HG02970 (cell line): ENCODE data around the gene SLC38A1.
"Not testable (repeated sequence)": the region's sequence is repeated elsewhere in the genome, so short reads cannot be mapped to it uniquely, and the experiment has no call there.

ENCODE experiments used
- ATAC-seq: cut with Tn5 transposase; IDR thresholded peaks from one replicate; pipeline ENCODE4 v1.9.1; 2021; ENCODE audit warnings: mild to moderate bottlenecking, moderate library complexity, moderate number of reproducible peaks; ENCODE audit not compliant: unreplicated experiment, low FRiP score

SLC38A1 gene

GRCh38 chr12:46177025-46177424 lies 91.8 kb downstream of the SLC38A1 start:
- ATAC-seq, result no peak

- no peak for ATAC-seq
Observed at GRCh38 chr12:46174919-46175318, 93.9 kb downstream of the SLC38A1 start.

GRCh38 chr12:46174061-46174662 lies 94.7 kb downstream of the SLC38A1 start:
- ATAC-seq, result no peak

- no peak for ATAC-seq
Observed at GRCh38 chr12:46168426-46168825, 100.4 kb downstream of the SLC38A1 start.

GRCh38 chr12:46167412-46167811 lies 101.4 kb downstream of the SLC38A1 start:
- ATAC-seq, result no peak

- no peak for ATAC-seq
Observed at GRCh38 chr12:46165191-46165590, 103.7 kb downstream of the SLC38A1 start.

- no peak for ATAC-seq
Observed at GRCh38 chr12:46164186-46164761, 104.6 kb downstream of the SLC38A1 start.

- not testable (repeated sequence) for ATAC-seq
Observed at GRCh38 chr12:46162549-46163076, 106.2 kb downstream of the SLC38A1 start.

- no peak for ATAC-seq
Observed at GRCh38 chr12:46160981-46161690, 107.7 kb downstream of the SLC38A1 start.

GRCh38 chr12:46160101-46160980 lies 108.5 kb downstream of the SLC38A1 start:
- ATAC-seq, result no peak

- no peak for ATAC-seq
Observed at GRCh38 chr12:46159309-46159901, 109.4 kb downstream of the SLC38A1 start.

- no peak for ATAC-seq
Observed at GRCh38 chr12:46158501-46158900, 110.3 kb downstream of the SLC38A1 start.

GRCh38 chr12:46154221-46154985 lies 114.4 kb downstream of the SLC38A1 start:
- ATAC-seq, result no peak

- ATAC-seq, result no peak
Observed at GRCh38 chr12:46153268-46153872, 115.5 kb downstream of the SLC38A1 start.

- no peak for ATAC-seq
Observed at GRCh38 chr12:46152456-46152855, 116.4 kb downstream of the SLC38A1 start.

- ATAC-seq, result no peak
Observed at GRCh38 chr12:46150735-46151134, 118.1 kb downstream of the SLC38A1 start.

GRCh38 chr12:46149905-46150304 lies 118.9 kb downstream of the SLC38A1 start:
- ATAC-seq, result no peak

GRCh38 chr12:46149079-46149464 lies 119.8 kb downstream of the SLC38A1 start:
- no peak for ATAC-seq
